ENCODE measurements around the gene GINS2.

- TF ChIP-seq PATZ1 (CRISPR knock-in tag; IDR thresholded peaks at IDR 0.05; ENCODE audit: borderline replicate concordance) (no peak), ZFP3 (CRISPR knock-in tag; IDR thresholded peaks at IDR 0.05) (no peak), SNAI2 (CRISPR knock-in tag; IDR thresholded peaks at IDR 0.05) (no peak), ARNTL (CRISPR knock-in tag; IDR thresholded peaks at IDR 0.05; ENCODE audit: borderline replicate concordance, low read depth) (no peak), OSR1 (CRISPR knock-in tag; IDR thresholded peaks at IDR 0.05) (no peak), POU6F1 (CRISPR knock-in tag; IDR thresholded peaks at IDR 0.05; ENCODE audit: borderline replicate concordance, low read depth) (no peak), ZNF70 (CRISPR knock-in tag; IDR thresholded peaks at IDR 0.05) (no peak), ZNF565 (CRISPR knock-in tag; conservative IDR thresholded peaks at IDR 0.05; ENCODE audit: low read depth) (no peak), GLIS3 (CRISPR knock-in tag; IDR thresholded peaks at IDR 0.05) (no peak)
These were observed 36.9 kb downstream of the GINS2 start for GRCh38 chr16:85651629-85652430.
